B cell (primary cell): ENCODE results near the gene RAN. TPM values are rescaled to one million over a fixed set of nuclear protein-coding genes. Genes with fewer than 3 reads are reported as not detected.

Experiments
- ATAC-seq: fragments of 200-7000 bp; cut with Tn5 transposase; one replicate; pipeline ENCODE4 v1.10.0; 2021; ENCODE audit warnings: low read depth, mild to moderate bottlenecking, moderate number of reproducible peaks, moderate library complexity
- CTCF ChIA-PET: fragments of 350-600 bp; sonication (Branson Sonifier 250); formaldehyde crosslinking; loops from one replicate; lab custom pipeline; 2021; ENCODE audit warnings: antibody characterized with exemption, inconsistent platforms; lab: Charles Lee
- POLR2A ChIA-PET: fragments of 350-600 bp; sonication (Branson Sonifier 250); formaldehyde crosslinking; loops from one replicate; lab custom pipeline; 2021; ENCODE audit warnings: antibody characterized with exemption; lab: Charles Lee
- DNase-seq: peaks from one replicate; pipeline ENCODE4 v3.0.0; 2013
- H2AFZ ChIP-seq: 2 replicates; pipeline ENCODE4 v1.6.1; 2012; ENCODE audit warnings: mild to moderate bottlenecking, low read depth, low read length; ENCODE audit not compliant: insufficient read depth, poor library complexity, severe bottlenecking
- H3K27ac ChIP-seq, 2 donors: 1 replicate in 1 of 2; 2 replicates in 1 of 2; pipeline ENCODE4 v1.5.1; 2012 to 2013; ENCODE audit warnings: low read length in 2 of 2, mild to moderate bottlenecking in 2 of 2, moderate library complexity in 1 of 2
- H3K27me3 ChIP-seq, 4 experiments: fragments of 200-600 bp in 1 of 4; sonication (generic) in 1 of 4; replicated peaks in 1 of 4; 1 replicate in 2 of 4; 2 replicates in 2 of 4; pipeline versions ENCODE4 v1.6.1 to v1.7.0; 2013 to 2016; ENCODE audit warnings: low read length in 3 of 4, mild to moderate bottlenecking in 2 of 4, mixed read lengths in 1 of 4, moderate library complexity in 1 of 4; ENCODE audit not compliant: insufficient read depth in 4 of 4, control insufficient read depth in 3 of 4; ENCODE audit errors: control extremely low read depth in 1 of 4
- H3K36me3 ChIP-seq, 2 experiments: replicated peaks in 1 of 2; 1 replicate in 1 of 2; 2 replicates in 1 of 2; pipeline versions ENCODE4 v1.6.1 to v1.7.1; 2013; ENCODE audit warnings: low read length in 1 of 2; ENCODE audit not compliant: insufficient read depth in 2 of 2, control insufficient read depth in 1 of 2; ENCODE audit errors: control extremely low read depth in 1 of 2, extremely low read depth in 1 of 2
- H3K4me1 ChIP-seq, 2 donors: fragments of 200-600 bp in 1 of 2; sonication (generic) in 1 of 2; 1 replicate in 1 of 2; 2 replicates in 1 of 2; pipeline versions ENCODE4 v1.5.1 to v1.6.1; 2013 to 2017; ENCODE audit warnings: low read length in 2 of 2; ENCODE audit not compliant: control insufficient read depth in 2 of 2, insufficient read depth in 2 of 2
- H3K4me2 ChIP-seq: replicated peaks from 2 replicates; pipeline ENCODE3; 2012; ENCODE audit warnings: mild to moderate bottlenecking, low read depth, low read length; ENCODE audit not compliant: poor library complexity, severe bottlenecking
- H3K4me3 ChIP-seq, 5 experiments: fragments of 200-600 bp in 1 of 5; sonication (generic) in 1 of 5; 1 replicate in 3 of 5; 2 replicates in 2 of 5; pipeline versions ENCODE4 v1.5.1 to v1.7.0; 2011 to 2016; ENCODE audit warnings: low read length in 4 of 5, mild to moderate bottlenecking in 4 of 5, low read depth in 2 of 5, control low read depth in 1 of 5, moderate library complexity in 1 of 5; ENCODE audit not compliant: insufficient read depth in 1 of 5; ENCODE audit errors: control extremely low read depth in 1 of 5, extremely low read depth in 1 of 5
- H3K79me2 ChIP-seq: fragments of 200-600 bp; sonication (generic); one replicate; pipeline ENCODE4 v1.6.0; 2016; ENCODE audit warnings: low read length; ENCODE audit not compliant: control insufficient read depth, insufficient read depth
- H3K9ac ChIP-seq: fragments of 200-600 bp; sonication (generic); 2 replicates; pipeline ENCODE4 v1.6.1; 2017; ENCODE audit warnings: mild to moderate bottlenecking, low read length, moderate library complexity
- H3K9me3 ChIP-seq, 3 donors: one replicate each; pipeline versions ENCODE4 v1.6.1 to v1.7.1; 2013; ENCODE audit warnings: low read length in 2 of 3; ENCODE audit not compliant: control insufficient read depth in 2 of 3, insufficient read depth in 1 of 3; ENCODE audit errors: control extremely low read depth in 1 of 3
- H4K20me1 ChIP-seq: 2 replicates; pipeline ENCODE4 v1.6.0; 2012; ENCODE audit warnings: mild to moderate bottlenecking, low read length; ENCODE audit not compliant: insufficient read depth, control insufficient read depth, poor library complexity, severe bottlenecking
- H3K27ac Mint-ChIP-seq: one replicate; pipeline ENCODE4 v1.8.0; 2021; ENCODE audit warnings: mixed read lengths
- H3K27me3 Mint-ChIP-seq: one replicate; pipeline ENCODE4 v1.8.0; 2021; ENCODE audit warnings: mixed read lengths
- H3K4me1 Mint-ChIP-seq: one replicate; pipeline ENCODE4 v1.8.0; 2021; ENCODE audit warnings: mixed read lengths
- H3K4me3 Mint-ChIP-seq: one replicate; pipeline ENCODE4 v1.8.0; 2021; ENCODE audit warnings: mixed read lengths
- H3K9me3 Mint-ChIP-seq: one replicate; pipeline ENCODE4 v1.8.0; 2022; ENCODE audit warnings: mixed read lengths; ENCODE audit not compliant: insufficient read depth
- EZH2 ChIP-seq: IDR thresholded peaks from 2 replicates; pipeline ENCODE4 v1.6.1; 2012; ENCODE audit warnings: borderline replicate concordance, low read depth, mild to moderate bottlenecking, moderate library complexity, low read length; ENCODE audit not compliant: insufficient read depth, poor library complexity, severe bottlenecking
- WGBS: methylation state at CpG from one replicate; pipeline ENCODE4 v1.1.5; 2013; ENCODE audit warnings: missing lambda C conversion rate; ENCODE audit not compliant: insufficient coverage; 5-methylcytosine and 5-hydroxymethylcytosine counted together
- intact Hi-C: fragments of 100-400 bp; cut with micrococcal nuclease; formaldehyde crosslinking; loops from one replicate; pipeline ENCODE4 v1.10.0; 2022
- polyA minus RNA-seq: library from RNA; depleted of rRNA, polyadenylated mRNA; stranded (reverse); fragments of >200 nt; gene quantifications from 2 replicates; pipeline ENCODE4 v1.2.3, GENCODE V29; 2012
- polyA plus RNA-seq: library from polyadenylated mRNA; depleted of rRNA; stranded (reverse); fragments of >200 nt; gene quantifications from 2 replicates; pipeline ENCODE4 v1.2.3, GENCODE V29; 2012
- total RNA-seq, 2 donors: library from RNA; stranded (reverse); fragments of 120-200 nt in 1 of 2; gene quantifications; 1 replicate in 1 of 2; 2 replicates in 1 of 2; pipeline versions ENCODE4 v1.2.3 to v1.2.4, GENCODE V29; 2013 to 2022
- TF ChIP-seq, protein P1 (sequence below): fragments of 200-600 bp; IDR thresholded peaks from one replicate; pipeline ENCODE4 v1.8.0; 2022; ENCODE audit warnings: antibody characterized with exemption, mild to moderate bottlenecking

RAN gene
- total RNA-seq = 289 and 298 TPM in 2 replicates
- total RNA-seq (2013) = 474 TPM
- 339 and 416 TPM in 2 replicates for polyA plus RNA-seq
- polyA minus RNA-seq = 227 and 305 TPM in 2 replicates

DNA sequence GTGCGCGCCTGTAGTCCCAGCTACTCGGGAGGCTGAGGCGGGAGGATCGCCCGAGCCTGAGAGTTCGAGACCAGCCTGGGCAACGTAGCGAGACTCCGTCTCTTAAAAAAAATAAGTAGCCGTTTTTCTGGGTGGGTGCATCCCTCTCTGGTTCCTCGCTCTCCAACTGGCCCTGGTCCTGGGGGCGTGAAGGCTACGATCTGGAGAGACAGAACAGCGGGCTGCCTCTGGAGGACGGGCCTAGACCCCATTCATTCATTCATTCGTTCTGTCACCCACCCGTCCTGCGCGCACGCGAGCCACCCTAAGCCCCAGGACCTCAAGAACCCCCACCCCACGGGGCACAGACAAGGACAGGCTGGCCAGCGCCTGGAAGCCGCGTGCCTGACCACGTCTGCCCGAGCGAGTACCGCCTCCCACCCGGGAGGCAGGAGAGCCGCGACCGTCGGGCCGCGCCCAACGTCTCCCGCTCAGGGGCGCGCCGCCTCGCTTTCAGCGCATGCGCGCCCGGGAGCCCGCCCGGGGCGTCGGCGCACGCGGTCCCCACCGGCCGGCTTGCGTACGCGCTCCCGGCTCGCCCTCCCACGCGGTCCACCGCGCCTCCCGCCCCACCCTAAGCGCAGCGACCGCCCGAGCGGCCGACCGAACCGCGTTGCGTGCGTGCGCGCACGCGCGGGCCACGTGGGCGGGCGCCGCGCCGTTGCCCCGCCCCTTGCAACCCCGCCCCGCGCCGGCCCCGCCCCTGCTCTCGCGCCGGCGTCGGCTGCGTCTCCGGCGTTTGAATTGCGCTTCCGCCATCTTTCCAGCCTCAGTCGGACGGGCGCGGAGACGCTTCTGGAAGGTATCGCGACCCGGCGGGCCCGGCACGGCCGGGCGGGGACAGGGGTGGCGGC is at the start of gene RAN:
Gene RAN, plus strand, starts transcription at position 781 of the 893 bp plus-strand sequence. CDS start 528 bp downstream, outside the sequence.
- WGBS = 3% methylated on average over 118 of the region's 118 CpGs
- DNase-seq = peak; percentile 97
- peaks cover 7 to 29% of the 10 kb centered on the region in 2 experiments for H3K36me3 ChIP-seq
- H3K9me3 ChIP-seq = peaks cover 0 to 3% (median 0%) of the 10 kb centered on the region in 3 donors
- CTCF ChIA-PET = interaction anchor here (1.0 to 1.3 kb wide), 3 partner anchors 23 to 261 kb away, joined by 3 to 6 read pairs (median 3); partner anchors contain the start of gene STX2
- TF ChIP-seq, protein P1, sequence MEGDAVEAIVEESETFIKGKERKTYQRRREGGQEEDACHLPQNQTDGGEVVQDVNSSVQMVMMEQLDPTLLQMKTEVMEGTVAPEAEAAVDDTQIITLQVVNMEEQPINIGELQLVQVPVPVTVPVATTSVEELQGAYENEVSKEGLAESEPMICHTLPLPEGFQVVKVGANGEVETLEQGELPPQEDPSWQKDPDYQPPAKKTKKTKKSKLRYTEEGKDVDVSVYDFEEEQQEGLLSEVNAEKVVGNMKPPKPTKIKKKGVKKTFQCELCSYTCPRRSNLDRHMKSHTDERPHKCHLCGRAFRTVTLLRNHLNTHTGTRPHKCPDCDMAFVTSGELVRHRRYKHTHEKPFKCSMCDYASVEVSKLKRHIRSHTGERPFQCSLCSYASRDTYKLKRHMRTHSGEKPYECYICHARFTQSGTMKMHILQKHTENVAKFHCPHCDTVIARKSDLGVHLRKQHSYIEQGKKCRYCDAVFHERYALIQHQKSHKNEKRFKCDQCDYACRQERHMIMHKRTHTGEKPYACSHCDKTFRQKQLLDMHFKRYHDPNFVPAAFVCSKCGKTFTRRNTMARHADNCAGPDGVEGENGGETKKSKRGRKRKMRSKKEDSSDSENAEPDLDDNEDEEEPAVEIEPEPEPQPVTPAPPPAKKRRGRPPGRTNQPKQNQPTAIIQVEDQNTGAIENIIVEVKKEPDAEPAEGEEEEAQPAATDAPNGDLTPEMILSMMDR = no peak
- TF ChIP-seq EZH2 = no peak
- ATAC-seq = peak; percentile 77
- peak within 1 kb of the TSS; percentile 70 to 81 (median 73) for H3K4me3 ChIP-seq
- peak within 1 kb of the TSS; percentile 89 for H2AFZ ChIP-seq
- H3K27me3 ChIP-seq = no peaks in the 10 kb centered on the region
- peaks cover 24% of the 10 kb centered on the region for H4K20me1 ChIP-seq
- H3K9ac ChIP-seq = peak within 1 kb of the TSS; percentile 70
- H3K4me1 ChIP-seq = peaks cover 23 to 26% of the 10 kb centered on the region in 2 donors
- peak within 1 kb of the TSS; percentile 78 to 84 for H3K27ac ChIP-seq
- no peaks in the 10 kb centered on the region for H3K9me3 Mint-ChIP-seq
- intact Hi-C loops = loop anchor here (1.0 to 10.0 kb wide), 6 partner anchors 32 to 1213 kb away; partner anchors contain the start of genes PUS1 and STX2
- H3K27ac Mint-ChIP-seq = peak within 1 kb of the TSS; percentile 92
- POLR2A ChIA-PET = no interaction called here
- no peaks in the 10 kb centered on the region for H3K27me3 Mint-ChIP-seq
- H3K4me1 Mint-ChIP-seq = peaks cover 35% of the 10 kb centered on the region
- H3K4me2 ChIP-seq = peak within 1 kb of the TSS; percentile 91
- H3K79me2 ChIP-seq = peaks cover 30% of the 10 kb centered on the region
- peak within 1 kb of the TSS; percentile 96 for H3K4me3 Mint-ChIP-seq
